ENCODE measurements around the gene PARD6G.
A peak's percentile ranks its signal among the peaks of the same experiment; 100 is the strongest.

Gene PARD6G

DNA sequence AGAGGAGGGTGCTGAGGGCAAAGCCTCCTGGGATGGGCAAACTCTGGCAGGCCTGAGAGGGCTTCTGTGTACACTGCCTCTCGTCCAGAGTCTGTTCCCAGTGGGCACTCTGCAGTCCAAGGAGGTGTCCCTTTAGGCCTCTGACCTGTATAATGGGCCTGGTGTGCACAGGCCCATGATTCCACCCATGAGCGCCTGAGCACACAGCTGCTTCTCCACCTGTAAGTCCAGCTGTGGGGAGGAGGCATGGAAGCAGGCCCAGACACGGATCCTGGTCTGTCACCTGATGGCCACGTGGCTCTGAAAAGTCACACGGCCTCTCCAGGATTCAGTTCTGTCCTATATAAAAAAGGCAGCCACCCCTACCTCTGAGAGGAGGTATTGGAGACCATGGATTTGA is 57.0 kb downstream of the PARD6G start:
- no peak for DNase-seq (ENCODE audit: low spot score)

- no peak for DNase-seq (ENCODE audit: low spot score)
Measured at GRCh38 chr18:80189531-80189865, 57.8 kb downstream of the PARD6G start.

- no peak for DNase-seq (ENCODE audit: low spot score)
Measured at GRCh38 chr18:80188643-80189530, 58.4 kb downstream of the PARD6G start.

DNA sequence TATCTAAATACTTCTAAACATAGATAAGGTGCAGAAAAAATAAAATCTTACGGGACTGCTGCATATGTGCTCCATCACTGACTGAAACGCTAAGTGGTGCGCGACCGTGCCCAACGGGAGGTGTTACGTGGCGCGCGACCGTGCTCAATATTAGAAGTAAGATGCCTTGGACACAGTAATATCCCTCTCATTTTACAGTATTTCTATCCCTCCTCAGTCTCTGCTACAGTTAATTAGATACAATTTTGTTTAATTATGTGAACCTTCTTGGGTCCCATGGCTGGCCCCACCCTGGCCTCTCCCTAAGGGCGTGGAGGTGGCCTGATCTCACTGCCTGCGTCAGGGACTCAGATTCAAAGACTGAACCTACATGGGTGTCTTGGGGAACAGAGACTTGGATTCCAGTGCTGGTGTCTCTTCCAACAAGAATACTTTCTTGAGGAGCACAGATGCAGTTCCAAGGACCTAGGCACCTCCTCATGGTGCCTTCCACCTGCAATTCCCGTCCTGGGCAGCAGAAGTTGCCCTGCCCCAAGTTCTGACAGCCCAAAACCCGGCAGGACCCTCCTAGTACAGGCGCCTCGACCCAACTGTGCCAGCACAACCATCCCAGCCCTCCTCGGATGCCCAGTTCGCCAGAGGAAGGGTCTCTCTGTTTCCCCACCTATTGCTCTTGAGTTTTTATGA is 59.2 kb downstream of the PARD6G start:
- no peak for DNase-seq (ENCODE audit: low spot score)

GRCh38 chr18:80185545-80185944 is 61.8 kb downstream of the PARD6G start:
- DNase-seq (ENCODE audit: low spot score): no peak

GRCh38 chr18:80184243-80184772 is 63.0 kb downstream of the PARD6G start:
- no peak for DNase-seq (ENCODE audit: low spot score)

DNA sequence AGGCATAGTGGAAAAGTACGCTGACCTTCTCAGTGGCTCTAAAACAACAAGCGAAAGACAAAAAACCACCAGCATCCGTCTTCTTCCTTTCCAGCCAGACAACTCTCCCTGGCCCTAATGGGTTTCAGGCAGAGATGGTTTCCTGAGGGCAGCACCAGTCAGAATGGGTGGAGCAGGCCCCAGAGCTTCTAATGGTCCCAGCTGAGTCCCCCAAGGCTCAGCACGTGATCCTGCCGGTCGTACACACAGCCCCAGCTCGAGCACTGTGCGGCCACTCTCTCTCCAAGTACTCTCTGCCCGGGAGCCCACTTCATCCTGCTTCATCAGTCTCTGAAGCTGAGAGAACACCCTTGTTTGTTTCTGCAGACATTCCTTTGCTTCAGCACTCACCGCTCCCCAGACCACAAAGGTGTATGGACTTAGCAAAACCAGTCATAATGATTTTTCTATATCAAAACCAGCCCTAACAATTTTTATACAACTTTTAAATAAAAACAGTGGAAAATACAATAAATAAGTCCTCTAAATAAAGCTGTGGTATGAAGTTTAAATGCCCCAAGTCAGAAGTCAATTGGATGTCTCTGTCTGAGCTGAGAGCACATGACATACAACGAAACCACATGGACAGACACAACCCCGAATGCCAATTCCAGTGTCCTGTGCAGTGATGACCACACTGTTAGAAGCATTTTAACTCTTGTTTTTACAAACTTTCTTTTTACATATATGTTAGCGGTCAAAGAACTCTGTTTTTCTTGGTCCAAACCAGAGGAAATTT is 63.9 kb downstream of the PARD6G start:
- no peak for DNase-seq (ENCODE audit: low spot score)

DNA sequence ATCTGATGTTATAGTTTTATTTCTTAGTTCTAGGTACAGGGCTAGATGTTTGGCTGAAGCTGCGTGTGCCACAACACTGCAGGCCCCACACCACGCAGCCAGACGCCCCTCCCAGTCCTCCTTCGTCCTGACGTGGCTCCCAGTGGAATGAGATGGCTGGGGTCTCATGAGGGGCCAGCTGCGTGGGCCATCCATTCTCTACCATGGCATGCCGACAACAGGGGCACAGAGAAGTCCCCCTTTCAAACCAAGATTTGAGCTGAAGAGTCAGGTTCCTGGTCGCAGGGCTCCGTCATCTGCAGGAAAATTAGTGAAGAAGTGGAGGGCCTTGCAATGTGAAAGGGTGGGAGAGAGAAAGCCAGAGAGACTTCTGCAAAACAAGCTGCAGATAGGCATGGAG is 64.5 kb downstream of the PARD6G start:
- no peak for DNase-seq (ENCODE audit: low spot score)

DNA sequence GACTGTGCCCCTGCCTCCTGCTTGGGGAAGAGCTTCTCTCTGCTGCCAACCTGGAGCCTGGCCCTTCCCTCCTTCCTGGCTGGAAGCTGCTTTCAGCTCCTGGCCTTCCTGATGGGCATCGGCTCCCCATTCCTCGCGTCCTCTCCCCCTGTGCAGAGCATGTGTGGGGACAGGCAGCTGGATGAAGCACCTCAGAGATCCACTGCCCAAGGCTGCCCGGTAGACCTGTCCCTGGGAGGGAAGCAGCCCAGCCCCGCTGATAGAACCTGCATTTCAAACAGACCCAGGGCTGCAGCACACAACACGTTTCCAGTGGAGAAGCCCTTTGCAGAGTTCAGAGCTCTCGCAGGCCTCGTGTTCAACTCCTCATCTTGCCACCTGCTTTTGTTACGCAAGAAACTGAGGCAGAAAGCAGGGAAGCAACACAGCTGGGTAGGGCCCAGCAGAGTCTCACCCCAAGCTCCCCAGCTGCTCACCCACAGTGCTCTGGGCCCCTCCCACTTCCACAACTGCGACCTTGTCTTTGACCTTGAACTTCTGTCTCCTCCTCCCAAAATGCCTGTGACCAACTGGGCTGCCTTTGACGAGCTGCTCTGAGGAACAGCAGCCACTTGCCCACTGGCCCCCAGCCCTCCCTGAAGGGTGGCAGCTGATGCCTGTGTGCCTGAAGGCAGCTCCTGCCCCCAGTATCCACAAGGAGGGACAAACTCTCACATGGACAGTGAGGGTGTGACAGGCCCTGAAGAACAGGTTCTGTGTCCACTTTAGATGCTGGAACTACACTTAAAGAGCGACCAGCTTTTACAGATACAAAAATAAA is 65.5 kb downstream of the PARD6G start:
- no peak for DNase-seq (ENCODE audit: low spot score)

- no peak for DNase-seq (ENCODE audit: low spot score)
Measured at GRCh38 chr18:80180778-80181564, 66.3 kb downstream of the PARD6G start.

DNA sequence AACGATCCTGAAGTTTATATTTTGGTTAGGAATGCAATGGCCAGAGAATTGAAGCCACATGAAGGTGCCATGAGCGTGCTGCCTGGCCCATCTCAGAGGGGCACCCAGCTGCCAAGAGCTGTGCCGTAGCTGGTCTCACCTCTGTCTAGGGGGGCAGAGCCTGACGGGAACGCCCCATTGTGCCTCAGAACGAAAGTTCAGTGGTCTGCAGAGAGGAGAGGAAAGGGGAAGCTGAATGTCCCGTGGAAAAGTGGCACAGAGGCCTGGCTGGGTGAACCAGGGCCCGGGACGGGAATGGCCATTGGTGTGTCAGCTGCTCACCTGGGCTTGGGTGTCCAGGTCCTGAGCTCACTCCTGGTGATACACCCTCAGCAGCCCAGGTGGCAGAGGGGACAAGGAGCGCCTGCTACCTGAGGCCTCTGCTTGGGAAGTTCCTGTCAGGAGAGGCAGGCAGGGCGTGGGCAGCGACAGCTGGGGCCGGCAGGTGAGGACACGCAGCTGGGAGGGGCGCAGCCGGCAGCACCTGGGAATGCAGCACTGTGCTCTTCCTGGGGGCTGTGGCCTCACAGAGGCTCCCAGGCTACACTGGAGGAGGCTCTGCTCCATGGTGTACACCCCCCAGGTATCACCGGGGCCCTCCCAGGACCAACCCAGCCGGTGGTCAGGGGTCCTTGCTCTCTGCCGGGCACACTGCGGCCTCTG is 67.3 kb downstream of the PARD6G start:
- no peak for DNase-seq (ENCODE audit: low spot score)

DNA sequence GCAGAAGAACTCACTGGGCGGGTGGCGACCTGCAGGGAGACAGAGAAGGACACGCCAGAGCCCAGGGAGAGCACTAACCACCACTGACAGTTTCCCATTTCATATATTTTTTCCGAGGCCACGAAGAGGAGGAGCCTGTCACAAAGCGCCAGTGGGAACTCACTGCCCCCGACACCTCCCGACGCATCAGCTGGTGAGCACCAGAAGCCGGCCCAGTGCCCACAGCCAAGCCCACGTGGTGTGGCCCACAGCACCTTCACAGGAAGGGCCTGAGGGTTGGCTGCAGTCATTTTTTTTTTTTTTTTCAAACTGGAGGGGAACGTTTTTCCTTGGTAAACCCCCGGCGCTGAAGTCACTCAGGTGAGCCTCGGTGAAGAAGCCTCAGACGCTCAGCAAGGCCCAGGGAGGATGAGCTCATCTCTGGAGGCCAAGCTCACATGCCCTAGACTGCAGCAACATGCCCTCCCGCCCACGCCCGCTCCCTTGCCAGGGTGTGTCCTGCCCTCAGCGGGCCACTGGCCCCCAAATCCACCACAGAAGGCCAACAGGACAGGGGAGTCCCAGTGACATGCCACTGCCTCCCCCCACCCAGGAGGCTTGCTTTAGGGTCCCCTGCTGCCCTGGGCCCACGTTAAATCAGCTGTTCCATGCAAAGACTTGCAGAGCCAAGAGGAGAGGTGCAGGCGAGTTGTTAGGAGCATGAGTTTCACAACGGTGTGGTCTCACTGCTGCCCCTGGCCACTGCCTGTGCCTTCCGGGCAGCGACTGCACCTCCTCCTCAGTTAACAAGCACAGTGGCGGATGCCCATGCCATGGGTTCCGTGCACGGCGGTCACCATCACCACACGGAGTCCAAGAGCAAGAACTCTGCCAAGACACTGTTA is 68.1 kb downstream of the PARD6G start:
- DNase-seq (ENCODE audit: low spot score): no peak

DNA sequence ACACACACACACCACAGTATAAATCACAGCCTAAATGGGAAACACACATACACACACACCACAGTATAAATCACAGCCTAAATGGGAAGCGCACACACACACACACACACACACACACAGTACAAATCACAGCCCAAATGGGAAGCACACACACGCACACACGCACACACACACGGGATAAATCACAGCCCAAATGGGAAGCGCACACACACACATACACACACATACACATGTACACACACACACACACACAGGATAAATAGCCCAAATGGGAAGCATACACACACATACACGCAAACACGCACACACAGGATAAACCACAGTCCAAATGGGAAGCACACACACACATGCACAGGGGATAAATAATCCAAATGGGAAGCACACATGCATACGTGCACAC is 70.2 kb downstream of the PARD6G start:
- no peak for DNase-seq (ENCODE audit: low spot score)

GRCh38 chr18:80176334-80177073 is 70.8 kb downstream of the PARD6G start:
- peak; percentile 34 for DNase-seq (ENCODE audit: low spot score)

GRCh38 chr18:80175451-80176204 is 71.7 kb downstream of the PARD6G start:
- no peak for DNase-seq (ENCODE audit: low spot score)

DNA sequence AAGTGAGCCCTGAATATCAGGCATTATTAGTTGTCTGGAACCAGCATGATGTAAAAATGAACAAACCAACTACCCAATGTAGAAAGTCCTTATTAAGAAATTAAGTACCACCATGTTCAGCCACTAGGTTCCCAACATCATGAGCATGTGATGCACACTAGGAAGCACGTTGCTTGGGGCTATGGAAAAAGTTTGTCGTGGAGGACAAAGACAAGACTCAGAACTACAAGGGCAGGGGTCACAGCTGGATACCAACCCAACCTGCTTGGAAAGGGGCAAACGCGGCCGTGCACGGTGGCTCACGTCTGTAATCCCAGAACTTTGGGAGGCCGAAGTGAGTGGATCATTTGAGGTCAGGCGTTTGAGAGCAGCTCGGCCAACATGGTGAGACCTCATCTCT is 74.3 kb downstream of the PARD6G start:
- DNase-seq (ENCODE audit: low spot score): no peak

DNA sequence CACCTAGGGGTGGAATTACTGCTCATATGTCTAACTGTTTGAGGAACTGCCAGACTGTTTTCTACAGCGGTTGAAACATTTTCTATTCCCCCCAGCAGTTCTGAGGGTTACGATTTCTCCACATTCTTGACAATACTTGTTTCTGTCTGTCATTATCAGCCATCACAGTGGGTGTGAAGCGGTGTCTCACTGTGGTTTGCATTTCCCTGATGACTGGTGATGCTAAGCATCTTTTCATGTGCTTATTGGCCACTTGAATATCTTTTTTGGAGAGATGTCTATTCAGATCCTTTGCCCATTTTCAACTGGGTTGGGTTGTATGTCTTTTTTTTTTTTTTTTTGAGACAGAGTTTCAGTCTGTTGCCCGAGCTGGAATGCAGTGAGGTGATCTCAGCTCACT is 75.3 kb downstream of the PARD6G start:
- no peak for DNase-seq (ENCODE audit: low spot score)

Data from AG20443 (cell line).